Measurements from ENCODE around the gene BAIAP2L2.

GRCh38 chr22:38110008-38110862, at the start of gene BAIAP2L2:
- TF ChIP-seq CTCF (IDR thresholded peaks at IDR 0.05) (no peak), POLR2AphosphoS5 (IDR thresholded peaks at IDR 0.05) (no peak)

All from prostate gland (tissue), 2 donors.